Right atrium auricular region (tissue), 2 donors: ENCODE data around the gene PRKCA. TPM values are rescaled to one million over a fixed set of nuclear protein-coding genes. Genes with fewer than 3 reads are reported as not detected.

Source experiments
- DNase-seq: peaks from one replicate; pipeline ENCODE4 v3.0.0-alpha.2; 2019; ENCODE audit warnings: low spot score
- H3K27ac ChIP-seq, 2 donors: fragments of 200-600 bp; sonication (generic); 1 replicate in 1 of 2; 2 replicates in 1 of 2; pipeline ENCODE4 v1.5.1; 2016 to 2019
- H3K27me3 ChIP-seq, 2 donors: fragments of 200-600 bp; sonication (generic); one replicate each; pipeline versions ENCODE4 v1.5.1 to v1.6.0; 2017 to 2019
- H3K36me3 ChIP-seq: fragments of 200-600 bp; sonication (generic); one replicate; pipeline ENCODE4 v1.5.1; 2016
- H3K4me1 ChIP-seq, 2 donors: fragments of 200-600 bp; sonication (generic); one replicate each; pipeline versions ENCODE4 v1.5.1 to v1.6.0; 2017 to 2019
- H3K4me3 ChIP-seq, 2 donors: fragments of 200-600 bp; sonication (generic); 1 replicate in 1 of 2; 2 replicates in 1 of 2; pipeline ENCODE4 v1.5.1; 2017 to 2019; ENCODE audit warnings: mild to moderate bottlenecking in 1 of 2, moderate library complexity in 1 of 2
- H3K9me3 ChIP-seq, 2 donors: fragments of 200-600 bp; sonication (generic); one replicate each; pipeline ENCODE4 v1.5.1; 2019
- total RNA-seq, 2 donors: library from RNA; depleted of rRNA; stranded (reverse); fragments of >200 nt; gene quantifications; one replicate each; pipeline ENCODE4 v1.1.0, GENCODE V29; 2016
- TF ChIP-seq, protein P1 (sequence below), 2 donors: fragments of 200-600 bp; sonication (generic); IDR thresholded peaks; one replicate each; pipeline ENCODE4 v1.5.1; 2019; ENCODE audit warnings: antibody characterized with exemption in 2 of 2

Gene PRKCA
- total RNA-seq, 2 donors from 2014 or later, result 6.4 to 6.6 TPM

DNA sequence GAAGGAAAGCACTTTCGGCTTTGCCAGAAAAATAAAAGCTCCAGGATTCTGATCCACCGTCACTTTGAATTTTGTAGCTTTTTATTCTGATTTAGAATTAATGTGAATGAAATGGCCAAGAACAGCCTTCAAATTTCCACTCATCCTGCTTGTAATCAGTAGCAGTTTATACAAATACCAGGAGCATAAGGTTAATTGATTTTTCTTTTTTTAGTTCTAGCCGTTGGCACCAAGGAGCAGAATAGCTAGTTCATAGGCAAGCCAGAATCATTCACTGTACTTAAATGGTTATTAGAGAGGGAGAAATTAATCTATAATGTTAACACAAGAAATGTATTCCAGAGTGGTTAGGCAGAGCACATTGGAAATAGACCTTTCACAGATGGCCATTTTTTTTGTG is 491.4 kb downstream of the PRKCA start:
- H3K27me3 ChIP-seq, result no peaks in the 10 kb centered on the region
- TF ChIP-seq, protein P1, sequence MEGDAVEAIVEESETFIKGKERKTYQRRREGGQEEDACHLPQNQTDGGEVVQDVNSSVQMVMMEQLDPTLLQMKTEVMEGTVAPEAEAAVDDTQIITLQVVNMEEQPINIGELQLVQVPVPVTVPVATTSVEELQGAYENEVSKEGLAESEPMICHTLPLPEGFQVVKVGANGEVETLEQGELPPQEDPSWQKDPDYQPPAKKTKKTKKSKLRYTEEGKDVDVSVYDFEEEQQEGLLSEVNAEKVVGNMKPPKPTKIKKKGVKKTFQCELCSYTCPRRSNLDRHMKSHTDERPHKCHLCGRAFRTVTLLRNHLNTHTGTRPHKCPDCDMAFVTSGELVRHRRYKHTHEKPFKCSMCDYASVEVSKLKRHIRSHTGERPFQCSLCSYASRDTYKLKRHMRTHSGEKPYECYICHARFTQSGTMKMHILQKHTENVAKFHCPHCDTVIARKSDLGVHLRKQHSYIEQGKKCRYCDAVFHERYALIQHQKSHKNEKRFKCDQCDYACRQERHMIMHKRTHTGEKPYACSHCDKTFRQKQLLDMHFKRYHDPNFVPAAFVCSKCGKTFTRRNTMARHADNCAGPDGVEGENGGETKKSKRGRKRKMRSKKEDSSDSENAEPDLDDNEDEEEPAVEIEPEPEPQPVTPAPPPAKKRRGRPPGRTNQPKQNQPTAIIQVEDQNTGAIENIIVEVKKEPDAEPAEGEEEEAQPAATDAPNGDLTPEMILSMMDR (IDR thresholded peaks at IDR 0.05), result no peak
- no peaks in the 10 kb centered on the region for H3K9me3 ChIP-seq
- H3K4me1 ChIP-seq, result no peaks in the 10 kb centered on the region
- no peak overlapping the region for H3K27ac ChIP-seq
- no peak for DNase-seq
- no peak overlapping the region for H3K4me3 ChIP-seq
- H3K36me3 ChIP-seq, result no peaks in the 10 kb centered on the region

DNA sequence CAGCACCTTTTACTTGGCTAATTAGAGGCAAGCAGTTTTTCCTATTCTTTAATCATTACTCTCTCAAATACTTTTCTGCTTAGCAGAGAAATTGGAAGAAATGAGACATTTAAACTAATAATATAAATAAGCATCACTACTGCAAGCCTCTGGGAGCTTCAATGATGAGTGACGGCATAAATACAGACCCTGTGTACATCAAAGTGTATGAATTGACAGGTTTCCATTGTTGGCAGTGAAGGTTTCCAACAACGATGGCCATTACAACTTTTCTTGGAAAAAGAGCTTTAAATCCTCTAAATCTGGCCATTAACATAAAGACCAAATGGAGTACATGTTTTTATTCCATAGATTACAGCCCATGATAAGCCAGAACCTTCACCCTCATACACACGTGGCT is 493.1 kb downstream of the PRKCA start:
- Histone ChIP-seq H3K36me3 (no peaks in the 10 kb centered on the region), H3K4me1 (no peaks in the 10 kb centered on the region), H3K27ac (no peak overlapping the region), H3K9me3 (no peaks in the 10 kb centered on the region), H3K4me3 (no peak overlapping the region), H3K27me3 (no peaks in the 10 kb centered on the region)
- TF ChIP-seq, protein P1 (IDR thresholded peaks at IDR 0.05), result no peak
- no peak for DNase-seq

DNA sequence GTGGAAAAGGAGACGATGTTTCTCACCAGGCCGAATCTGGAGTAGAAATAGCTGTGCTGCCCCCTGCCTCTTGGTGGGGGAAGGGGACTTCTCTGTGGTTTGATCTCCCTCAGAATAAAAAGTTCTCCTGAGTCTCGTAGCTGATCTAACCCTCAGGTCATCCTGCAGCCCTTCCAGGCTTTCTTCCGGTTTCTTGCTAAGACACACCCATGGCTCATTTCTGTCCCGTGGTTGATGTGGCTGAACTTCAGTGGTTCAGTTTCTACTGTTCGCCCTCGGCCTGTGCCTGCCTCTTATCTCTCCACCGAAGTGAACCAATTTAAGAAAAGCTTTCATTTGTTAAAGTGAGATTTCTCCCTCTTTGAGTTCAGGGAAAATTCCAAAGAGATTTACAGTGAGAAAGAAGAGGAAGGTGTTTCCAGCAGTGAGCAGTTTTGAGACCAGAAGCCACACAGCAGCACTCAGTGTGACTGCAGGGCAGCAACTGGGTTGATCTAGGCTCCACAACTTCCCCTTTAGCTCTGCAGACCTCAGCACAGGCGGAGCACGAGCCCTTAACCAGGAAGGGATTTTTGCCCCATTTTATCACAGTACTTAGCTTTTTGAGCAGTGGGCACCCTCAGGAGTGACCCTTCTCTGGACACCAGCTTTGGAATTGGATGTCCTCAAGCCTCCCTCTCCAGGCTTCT is 497.6 kb downstream of the PRKCA start:
- no peaks in the 10 kb centered on the region for H3K4me1 ChIP-seq
- H3K27me3 ChIP-seq, result no peaks in the 10 kb centered on the region
- no peak for DNase-seq
- no peak overlapping the region for H3K4me3 ChIP-seq
- H3K9me3 ChIP-seq, result no peaks in the 10 kb centered on the region
- TF ChIP-seq, protein P1 (IDR thresholded peaks at IDR 0.05), result no peak
- H3K36me3 ChIP-seq, result no peaks in the 10 kb centered on the region
- no peak overlapping the region for H3K27ac ChIP-seq

DNA sequence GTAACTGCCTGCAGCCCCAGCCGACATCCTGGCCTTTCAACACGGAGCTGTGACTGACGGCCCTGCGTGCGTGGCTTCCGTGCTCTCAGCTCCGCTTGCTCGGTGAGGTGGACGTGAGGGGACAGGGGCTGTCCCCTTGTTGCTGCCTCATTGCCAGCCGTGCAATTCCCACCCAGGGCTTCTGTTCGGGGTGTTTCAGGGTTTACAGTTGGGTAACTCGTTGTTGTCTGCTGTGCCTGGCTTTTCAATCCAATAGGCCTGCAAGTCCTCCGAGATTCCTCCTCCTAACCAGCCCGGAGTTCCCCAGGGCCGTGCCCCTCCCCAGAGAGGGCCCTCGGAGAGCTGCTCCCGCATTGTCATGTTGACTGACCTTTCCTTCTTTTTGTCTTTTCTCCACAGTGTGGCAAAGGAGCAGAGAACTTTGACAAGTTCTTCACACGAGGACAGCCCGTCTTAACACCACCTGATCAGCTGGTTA is 501.1 kb downstream of the PRKCA start:
- no peaks in the 10 kb centered on the region for H3K9me3 ChIP-seq
- TF ChIP-seq, protein P1 (IDR thresholded peaks at IDR 0.05), result no peak
- H3K36me3 ChIP-seq, result no peaks in the 10 kb centered on the region
- no peaks in the 10 kb centered on the region for H3K27me3 ChIP-seq
- no peak overlapping the region for H3K4me3 ChIP-seq
- H3K27ac ChIP-seq, result no peak overlapping the region
- no peaks in the 10 kb centered on the region for H3K4me1 ChIP-seq
- no peak for DNase-seq

DNA sequence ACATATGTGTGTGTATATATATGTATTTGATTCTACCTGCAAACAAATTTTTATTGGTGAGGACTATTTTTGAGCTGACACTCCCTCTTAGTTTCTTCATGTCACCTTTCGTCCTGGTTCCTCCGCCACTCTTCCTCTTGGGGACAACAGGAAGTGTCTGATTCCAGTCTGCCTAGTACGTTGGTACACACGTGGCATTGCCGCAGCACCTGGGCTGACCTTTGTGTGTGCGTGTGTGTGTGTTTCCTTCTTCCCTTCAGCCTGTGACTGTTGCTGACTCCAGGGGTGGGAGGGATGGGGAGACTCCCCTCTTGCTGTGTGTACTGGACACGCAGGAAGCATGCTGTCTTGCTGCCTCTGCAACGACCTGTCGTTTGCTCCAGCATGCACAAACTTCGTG is 503.2 kb downstream of the PRKCA start:
- H3K9me3 ChIP-seq, result no peaks in the 10 kb centered on the region
- TF ChIP-seq, protein P1 (IDR thresholded peaks at IDR 0.05), result no peak
- DNase-seq, result no peak
- H3K4me3 ChIP-seq, result no peak overlapping the region
- H3K27me3 ChIP-seq, result no peaks in the 10 kb centered on the region
- H3K36me3 ChIP-seq, result no peaks in the 10 kb centered on the region
- no peak overlapping the region for H3K27ac ChIP-seq
- no peaks in the 10 kb centered on the region for H3K4me1 ChIP-seq

DNA sequence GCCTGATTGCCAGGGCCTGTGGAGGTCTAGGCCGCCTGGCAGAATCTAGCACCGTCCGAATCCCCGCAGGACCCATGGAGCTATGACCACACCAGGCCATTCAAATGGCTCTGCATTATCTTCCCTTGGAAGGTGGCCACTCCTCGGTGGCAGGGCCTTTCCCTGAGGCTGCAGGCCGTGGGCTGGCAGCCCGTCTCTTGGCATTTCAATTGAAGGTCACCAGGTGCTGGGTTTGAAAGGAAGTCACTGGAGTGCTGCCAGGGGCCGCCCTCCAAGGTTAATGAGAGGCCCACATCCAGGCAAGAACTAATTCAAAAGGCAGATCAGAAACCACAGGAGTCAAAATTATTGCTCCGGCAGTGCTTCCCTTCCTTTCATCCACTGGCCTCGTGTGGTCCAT is 504.8 kb downstream of the PRKCA start:
- DNase-seq, result no peak
- Histone ChIP-seq H3K36me3 (no peaks in the 10 kb centered on the region), H3K27me3 (no peaks in the 10 kb centered on the region), H3K4me1 (no peaks in the 10 kb centered on the region), H3K9me3 (no peaks in the 10 kb centered on the region), H3K27ac (no peak overlapping the region), H3K4me3 (no peak overlapping the region)
- TF ChIP-seq, protein P1 (IDR thresholded peaks at IDR 0.05), result no peak
